ENCODE results near the gene GCC2.

DNA sequence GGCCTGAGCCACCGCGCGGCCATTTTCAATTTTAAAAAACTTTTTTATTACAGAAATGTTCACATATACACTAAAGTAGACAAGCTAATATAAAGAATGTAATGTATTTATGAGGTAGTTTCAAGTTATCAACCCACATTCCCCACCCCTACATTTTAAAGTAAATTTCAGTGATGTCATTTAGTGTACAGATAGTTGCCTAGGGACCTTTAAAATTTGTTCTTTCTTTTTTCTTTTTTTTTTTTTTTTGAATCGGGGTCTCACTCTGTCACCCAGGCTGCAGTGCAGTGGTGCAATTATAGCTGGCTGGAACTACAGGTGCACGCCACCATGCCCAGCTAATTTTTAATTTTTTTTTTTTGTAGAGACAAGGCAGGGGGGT is 82.7 kb downstream of the GCC2 start:
- TF ChIP-seq, protein P1, sequence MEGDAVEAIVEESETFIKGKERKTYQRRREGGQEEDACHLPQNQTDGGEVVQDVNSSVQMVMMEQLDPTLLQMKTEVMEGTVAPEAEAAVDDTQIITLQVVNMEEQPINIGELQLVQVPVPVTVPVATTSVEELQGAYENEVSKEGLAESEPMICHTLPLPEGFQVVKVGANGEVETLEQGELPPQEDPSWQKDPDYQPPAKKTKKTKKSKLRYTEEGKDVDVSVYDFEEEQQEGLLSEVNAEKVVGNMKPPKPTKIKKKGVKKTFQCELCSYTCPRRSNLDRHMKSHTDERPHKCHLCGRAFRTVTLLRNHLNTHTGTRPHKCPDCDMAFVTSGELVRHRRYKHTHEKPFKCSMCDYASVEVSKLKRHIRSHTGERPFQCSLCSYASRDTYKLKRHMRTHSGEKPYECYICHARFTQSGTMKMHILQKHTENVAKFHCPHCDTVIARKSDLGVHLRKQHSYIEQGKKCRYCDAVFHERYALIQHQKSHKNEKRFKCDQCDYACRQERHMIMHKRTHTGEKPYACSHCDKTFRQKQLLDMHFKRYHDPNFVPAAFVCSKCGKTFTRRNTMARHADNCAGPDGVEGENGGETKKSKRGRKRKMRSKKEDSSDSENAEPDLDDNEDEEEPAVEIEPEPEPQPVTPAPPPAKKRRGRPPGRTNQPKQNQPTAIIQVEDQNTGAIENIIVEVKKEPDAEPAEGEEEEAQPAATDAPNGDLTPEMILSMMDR (IDR thresholded peaks at IDR 0.05) = no peak
- TF ChIP-seq POLR2AphosphoS5 (IDR thresholded peaks at IDR 0.05) (no peak), POLR2A (IDR thresholded peaks at IDR 0.05) (no peak)
